ENCODE measurements around the gene OR2T3.
"Not testable (repeated sequence)": the region's sequence is repeated elsewhere in the genome, so short reads cannot be mapped to it uniquely, and the experiment has no call there.

OR2T3 gene, protein sequence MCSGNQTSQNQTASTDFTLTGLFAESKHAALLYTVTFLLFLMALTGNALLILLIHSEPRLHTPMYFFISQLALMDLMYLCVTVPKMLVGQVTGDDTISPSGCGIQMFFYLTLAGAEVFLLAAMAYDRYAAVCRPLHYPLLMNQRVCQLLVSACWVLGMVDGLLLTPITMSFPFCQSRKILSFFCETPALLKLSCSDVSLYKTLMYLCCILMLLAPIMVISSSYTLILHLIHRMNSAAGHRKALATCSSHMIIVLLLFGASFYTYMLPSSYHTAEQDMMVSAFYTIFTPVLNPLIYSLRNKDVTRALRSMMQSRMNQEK

DNA sequence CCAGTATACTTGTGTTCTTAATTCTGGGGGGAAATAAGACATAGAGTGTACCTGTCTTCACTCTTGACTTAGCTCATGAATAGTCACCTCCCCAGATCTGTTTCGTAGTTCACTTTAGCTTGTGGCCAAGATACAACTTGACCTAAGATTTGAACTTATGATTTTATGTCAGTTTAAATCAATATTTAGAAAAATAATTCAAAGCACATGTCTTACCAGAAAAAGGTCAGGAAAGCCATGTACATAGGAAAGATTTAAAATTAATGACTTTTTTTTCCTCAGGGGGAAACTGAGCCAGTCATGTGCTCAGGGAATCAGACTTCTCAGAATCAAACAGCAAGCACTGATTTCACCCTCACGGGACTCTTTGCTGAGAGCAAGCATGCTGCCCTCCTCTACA lies at the start of gene OR2T3:
OR2T3 (plus strand) TSS at position 301 of the 400 bp plus-strand sequence; CDS start at position 301, 0 bp downstream.
- DNase-seq, result not testable (repeated sequence)

DNA sequence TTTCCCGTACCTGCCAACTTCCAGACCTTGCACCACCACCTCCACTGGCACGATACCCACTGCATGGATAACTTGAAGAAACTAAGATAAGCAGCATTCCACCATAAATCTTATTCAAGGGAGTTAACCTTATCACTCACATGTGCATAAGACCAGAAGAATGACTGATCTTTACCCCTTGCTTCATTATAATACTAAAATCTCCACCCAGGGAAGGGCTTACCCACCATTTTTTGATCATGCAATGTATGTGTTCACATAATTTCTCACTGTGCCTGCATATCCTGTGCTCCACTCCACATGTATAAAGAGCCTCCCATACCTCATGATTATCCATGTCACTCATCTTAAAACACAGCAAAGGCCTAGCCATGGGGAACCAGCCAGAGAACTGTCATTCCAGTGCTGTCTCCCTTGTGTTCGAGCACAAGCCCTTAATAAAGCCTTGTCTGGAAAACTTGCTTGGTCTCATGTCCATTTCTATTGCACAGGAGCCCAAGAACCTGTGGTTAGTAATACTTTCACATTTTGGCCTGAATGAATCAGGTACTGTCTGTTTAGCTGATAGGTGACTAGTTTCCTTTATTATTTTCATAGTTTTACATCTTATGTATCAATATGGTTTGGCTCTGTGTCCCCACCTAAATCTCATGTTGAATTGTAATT lies 45.5 kb upstream of the OR2T3 start:
- DNase-seq, result not testable (repeated sequence)

DNA sequence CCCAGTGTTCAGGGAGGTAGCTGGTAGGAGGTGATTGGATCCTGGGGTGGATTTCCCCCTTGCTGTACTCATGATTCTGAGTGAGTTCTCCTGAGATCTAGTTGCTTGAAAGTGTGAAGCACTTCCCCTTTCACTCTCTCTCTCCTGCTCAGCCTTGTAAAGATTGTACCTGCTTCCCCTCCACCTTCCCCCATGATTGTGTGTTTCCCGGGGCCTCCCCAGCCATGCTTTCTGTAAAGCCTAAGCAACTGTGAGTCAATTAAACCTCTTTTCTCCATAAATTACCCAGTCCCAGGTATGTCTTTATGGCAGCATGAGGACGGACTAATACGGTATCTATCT lies 45.0 kb upstream of the OR2T3 start:
- not testable (repeated sequence) for DNase-seq

DNA sequence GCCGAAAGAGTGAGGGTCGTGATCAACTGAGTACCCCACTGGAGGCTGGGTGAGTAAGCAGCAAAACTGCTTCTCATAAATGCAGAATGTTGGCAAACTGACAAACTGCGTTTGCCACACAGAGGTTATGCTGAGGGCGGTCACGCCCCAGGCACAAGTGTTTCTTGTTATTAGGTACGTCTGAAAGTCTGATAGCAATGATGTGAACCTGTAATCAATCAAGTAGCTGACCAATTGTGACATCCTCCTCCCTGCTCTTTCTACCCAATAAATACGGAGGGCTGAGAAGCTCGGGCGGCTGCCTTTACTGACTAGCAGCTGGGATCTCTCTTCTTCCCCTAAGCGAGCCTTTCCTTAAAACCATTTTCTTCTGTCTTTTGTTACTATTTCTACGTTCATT lies 41.5 kb upstream of the OR2T3 start:
- not testable (repeated sequence) for DNase-seq

DNA sequence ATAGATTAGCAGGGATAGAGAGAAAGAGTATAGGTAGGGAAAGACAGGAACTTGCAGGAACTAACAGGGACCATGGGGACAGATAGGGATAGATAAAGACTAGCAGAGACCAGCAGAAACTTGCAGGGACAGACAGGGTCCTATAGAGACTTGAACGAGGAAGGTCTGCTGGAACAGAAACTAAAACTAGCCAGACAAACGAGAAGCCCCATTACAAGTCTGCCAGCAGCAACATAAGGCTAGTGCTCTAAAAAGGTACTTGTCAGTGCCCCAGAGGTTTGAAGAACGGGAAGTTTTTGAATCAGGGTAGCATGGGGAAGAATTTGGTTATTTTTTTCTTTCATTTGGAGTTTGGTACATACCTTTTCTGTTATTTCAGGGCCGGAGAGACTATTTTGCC lies 41.0 kb upstream of the OR2T3 start:
- DNase-seq, result not testable (repeated sequence)

DNA sequence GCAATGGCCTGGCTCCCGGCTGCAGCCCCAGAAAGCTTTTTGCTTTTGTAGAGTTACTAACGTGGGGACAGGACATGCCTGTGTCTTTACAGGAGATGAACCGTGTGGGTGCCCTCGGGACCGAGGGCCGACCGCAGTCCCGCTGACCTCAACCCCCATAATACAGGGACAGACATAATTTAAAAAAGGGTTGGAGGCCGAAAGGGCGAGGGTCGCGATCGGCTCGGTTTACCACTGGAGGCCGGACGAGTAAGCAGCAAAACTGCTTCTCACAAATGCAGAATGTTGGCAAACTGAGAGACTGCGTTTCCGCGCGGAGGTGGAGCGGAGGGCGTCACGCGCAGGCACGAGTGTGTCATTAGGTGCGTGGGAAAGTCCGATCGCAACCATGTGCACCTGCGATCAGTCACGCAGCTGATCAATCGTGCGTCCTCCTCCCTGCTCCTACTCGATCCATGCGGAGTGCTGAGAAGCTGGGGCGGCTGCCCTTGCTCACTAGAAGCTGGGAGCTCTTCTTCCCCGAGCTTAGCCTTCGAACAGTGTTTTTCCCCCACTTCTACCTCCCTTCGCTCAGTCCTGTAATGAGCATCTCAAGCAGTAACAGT lies 39.2 kb upstream of the OR2T3 start:
- not testable (repeated sequence) for DNase-seq

DNA sequence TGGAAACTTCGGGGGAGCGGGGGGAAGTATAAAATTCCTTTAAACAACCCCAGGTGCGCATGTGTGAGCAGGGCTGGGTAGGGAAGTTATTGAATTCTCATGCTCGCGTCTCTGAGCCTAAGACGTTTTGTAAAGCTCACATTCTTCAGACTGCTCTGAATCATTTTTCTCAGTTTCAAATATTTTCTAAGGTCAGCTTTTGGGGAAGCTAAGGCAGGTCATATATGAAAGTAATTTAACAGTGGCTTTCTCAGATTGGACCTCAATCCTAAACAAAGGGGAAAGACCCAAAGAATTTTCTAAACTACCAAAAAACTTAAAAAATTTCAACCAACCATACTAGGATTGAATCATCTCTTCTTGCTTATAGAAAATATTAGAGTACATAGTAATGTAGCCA lies 38.2 kb upstream of the OR2T3 start:
- not testable (repeated sequence) for DNase-seq

DNA sequence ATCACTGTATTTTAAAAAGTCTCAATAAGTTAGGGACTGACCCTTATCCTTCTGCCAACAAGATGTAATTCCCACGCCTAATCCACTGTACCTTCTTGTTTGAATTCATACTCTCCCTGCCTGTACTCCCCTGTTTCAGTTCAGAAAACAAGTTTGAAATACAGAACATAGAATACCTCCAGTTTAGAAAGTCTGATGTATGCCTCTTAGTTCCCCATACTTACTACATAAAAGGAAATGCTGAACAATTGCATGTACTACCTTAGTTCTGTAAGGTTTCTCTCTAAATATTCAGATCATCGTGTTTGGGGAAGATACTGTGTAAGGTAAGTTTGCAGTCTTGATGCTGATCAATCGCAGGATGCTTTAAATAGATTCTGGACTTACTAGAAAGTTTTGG lies 36.8 kb upstream of the OR2T3 start:
- DNase-seq, result not testable (repeated sequence)

DNA sequence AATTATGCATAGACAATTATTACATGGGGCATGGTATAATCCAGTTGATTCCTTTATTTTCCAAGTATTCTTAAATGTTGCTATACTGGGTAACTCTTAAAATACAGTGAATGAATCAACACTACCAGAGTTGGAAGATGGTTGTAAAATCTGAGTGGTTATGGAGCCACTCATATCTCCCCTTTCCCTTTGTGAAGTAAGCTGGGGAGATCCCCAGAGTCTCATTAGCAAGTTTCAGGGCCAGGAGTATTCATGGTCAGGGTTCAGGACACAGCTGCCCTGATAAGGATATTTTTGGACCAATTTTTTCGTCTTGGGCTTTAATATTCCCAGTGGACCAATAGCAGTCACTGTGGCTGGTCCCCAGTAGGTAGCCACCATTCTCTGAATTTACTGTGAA lies 34.5 kb upstream of the OR2T3 start:
- DNase-seq, result not testable (repeated sequence)

DNA sequence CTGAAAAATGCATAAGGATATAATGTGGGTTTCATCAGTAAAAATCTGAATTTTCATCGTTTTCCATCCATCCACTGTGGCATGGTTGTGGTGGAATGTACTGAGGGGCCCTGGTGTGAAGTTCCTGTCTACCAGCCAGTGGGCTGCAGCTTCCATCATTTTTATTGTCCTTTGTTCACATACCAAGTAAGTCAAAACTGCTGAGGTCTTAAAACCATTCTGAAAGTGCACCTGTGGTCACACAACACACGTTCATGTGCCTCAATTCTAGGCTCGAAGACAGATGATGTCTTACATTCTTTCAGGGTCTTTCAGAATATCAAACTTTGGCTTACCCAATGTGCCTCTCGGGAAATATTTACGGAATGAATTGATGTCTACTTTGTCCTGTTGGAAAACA lies 33.9 kb upstream of the OR2T3 start:
- DNase-seq, result not testable (repeated sequence)

DNA sequence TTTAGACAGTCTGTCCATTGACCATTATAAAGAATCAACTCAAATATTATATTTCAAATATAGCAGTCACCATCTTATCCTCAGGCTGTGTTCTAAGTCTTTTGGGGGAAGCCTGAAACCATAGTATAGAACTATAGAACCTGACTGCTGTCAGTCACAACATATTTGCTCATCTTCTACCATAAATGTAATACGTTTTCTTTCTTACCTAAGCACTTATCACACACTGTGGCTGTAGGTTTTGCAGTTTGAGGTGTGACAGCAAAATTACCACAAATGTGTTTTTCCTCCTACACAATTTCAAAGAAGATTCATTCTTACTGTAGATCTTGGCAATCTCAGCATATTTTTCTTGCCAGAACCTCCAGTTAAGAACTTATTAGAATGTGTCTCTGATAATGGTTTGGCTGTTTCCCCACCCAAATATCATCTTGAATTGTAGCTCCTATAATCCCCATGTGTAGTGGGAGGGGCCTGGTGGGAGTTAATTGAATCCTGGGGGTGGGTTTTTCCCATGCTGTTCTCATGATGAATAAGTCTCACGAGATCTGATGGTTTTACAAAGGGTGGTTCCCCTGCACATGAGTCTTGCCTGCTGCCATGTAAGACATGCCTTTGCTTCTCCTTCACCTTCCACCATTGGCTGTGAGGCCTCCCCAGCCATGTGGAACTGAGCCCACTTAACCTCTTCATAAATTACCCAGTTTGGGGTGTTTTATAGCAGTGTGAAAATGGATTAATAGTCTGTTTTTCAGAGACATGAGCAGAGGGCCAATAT lies 30.5 kb upstream of the OR2T3 start:
- not testable (repeated sequence) for DNase-seq

DNA sequence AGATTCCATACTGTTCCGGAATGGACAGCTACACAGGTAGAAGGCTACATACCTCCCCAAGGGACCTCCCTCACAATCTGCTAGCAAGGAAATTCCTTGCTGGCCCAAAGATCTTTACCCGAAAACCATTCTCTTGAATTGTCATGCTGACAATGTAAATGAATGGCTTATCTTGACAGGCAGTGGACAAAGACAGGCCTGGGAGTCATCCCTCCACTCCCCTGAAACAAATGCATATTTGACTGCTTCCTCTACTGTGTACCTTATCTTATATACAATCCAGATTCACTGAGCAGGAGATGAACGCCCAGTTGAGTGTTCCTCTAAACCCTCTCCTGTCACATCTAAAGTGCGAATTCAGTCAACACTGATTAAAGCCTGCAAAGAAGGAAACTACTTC lies 28.5 kb upstream of the OR2T3 start:
- DNase-seq, result not testable (repeated sequence)

DNA sequence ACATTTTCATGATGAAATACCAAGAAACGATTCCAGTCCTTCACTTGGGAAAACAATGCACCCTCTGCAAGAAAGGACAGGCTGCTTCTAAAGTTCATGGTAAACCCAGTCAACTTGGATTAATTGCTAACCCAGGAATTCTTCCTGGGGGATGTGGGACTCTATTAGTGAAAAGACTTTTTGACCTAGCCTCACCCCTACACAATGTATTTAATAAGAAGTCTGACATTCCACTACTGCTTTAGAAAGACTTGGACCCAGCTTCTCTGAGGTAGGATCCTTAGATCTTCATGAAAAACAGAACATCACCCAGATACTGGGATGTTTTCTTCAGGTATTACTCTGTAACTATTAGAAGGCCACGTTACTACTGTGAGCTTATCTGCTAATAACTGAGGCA lies 27.8 kb upstream of the OR2T3 start, which contains the start of gene OR2T2:
OR2T2 (plus strand) TSS at position 239 of the 400 bp plus-strand sequence. CDS start 7,161 bp downstream, outside the sequence.
- DNase-seq, result not testable (repeated sequence)

DNA sequence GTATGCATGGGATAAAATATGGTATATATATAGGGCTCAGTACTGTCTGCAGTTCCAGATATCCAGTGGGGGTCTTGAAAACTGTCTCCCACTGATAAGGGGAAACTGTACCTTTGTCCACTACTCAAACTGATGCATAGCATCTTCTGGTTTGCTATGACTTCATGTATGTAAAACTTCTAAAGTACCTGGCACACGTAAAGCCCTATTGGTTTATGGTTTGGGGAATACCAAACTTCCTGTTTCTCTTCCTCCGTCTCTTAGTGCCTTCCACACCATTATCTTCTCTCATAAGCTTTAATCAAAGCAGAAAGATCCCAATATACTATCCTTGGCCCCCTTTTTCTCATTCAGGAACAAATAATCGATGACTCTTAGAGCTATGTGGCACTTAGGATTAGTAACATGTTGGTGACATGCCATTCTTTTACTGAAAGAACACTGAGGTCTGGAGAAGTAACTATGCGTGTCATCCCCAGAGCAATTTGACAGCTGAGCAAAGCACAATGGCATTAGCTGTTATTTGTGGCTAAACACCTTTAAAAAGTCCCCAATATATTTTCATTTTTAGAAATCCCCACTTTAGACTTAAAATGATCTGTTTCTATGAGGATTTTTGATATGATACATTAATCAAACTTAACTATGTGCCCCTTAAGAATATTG lies 24.6 kb upstream of the OR2T3 start:
- DNase-seq, result not testable (repeated sequence)

DNA sequence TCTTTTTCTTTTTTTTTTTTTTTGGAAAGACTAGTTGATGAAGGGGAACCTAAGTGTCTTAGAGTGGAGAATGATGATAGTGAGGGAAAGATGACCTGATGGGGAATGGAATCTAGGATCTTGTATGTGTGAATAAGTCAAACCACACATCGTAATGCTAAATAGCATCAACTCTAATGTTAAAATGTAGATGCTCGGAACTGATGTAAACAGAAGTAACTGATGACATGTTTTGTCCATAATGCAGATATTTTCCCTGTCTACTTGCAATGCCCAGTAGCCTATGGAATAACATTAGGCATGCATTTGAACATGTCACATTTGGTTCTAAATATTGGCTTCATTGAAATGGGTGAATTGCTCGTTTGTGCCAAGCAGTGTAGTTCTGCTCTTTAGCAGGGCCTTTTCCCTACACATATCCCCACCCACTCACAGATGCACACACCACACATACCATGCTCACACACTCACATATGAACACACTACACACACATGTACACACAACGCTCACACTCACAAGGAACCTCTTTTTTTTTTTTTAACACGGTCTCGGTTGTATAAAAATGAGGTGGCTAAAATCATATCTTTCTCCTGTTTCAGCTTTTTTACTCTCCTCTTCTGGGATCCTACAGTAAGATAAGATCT lies 23.2 kb upstream of the OR2T3 start:
- not testable (repeated sequence) for DNase-seq

DNA sequence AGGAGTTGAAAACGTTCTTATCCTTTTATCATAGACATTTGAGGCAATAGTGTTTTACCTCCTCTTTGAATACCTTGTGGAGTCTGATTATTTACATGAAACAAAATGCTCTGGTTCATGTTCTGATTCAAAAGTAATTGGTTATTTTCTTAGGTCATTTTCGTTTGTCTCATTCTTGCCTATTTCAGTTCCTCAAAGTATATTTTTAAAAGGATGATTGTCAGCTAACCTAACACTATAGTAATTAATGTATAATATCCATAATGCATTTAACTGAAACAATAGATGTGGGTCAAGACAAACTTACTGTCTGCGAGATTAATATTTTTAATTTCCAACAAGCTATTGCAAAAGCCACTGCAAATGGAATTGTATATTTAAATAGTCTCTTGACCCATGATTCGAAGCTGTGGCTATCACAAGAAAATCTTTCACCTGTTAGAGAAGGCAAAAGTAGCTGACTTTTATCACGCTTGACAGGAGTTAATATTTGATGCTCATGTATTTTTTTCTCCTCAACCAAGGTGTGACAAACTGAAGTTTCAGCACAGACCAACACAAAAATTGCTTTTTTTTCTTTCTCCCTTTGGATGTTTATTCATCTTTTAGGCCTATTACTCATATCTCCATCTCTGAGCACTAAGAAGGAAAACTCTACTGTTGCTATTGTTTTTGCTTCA lies 22.5 kb upstream of the OR2T3 start:
- not testable (repeated sequence) for DNase-seq

DNA sequence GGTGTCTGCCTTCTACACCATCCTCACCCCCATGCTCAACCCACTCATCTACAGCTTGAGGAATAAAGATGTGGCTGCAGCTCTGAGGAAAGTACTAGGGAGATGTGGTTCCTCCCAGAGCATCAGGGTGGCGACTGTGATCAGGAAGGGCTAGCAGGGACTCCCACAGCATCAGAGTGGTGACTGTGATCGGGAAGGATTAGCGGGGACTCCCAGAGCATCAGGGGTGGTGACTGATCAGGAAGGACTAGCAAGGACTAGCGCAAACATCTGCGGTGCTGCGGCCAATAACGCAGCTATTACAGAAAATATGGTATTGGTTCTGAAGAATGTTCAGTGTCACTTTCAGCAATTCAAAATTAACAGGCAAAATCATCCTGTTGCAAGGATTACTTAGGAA lies 19.5 kb upstream of the OR2T3 start:
- not testable (repeated sequence) for DNase-seq

DNA sequence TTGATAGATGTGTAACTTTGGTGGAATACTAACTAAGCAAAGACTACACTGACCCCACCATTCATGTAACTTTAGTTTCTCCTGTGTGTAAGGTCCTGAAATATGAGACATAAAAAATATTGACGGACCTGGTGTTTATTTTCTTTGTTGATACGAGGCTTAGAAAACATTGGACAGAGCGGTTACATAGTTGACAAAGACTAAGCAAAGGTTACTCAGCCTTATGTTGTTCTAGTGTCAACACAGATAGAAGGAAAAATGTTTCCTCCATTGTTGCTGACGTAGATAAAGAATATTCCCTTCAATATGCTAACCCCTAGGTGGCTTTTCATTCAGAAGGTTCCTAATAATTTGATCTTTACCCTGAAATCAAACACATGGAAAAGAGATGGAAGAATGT lies 18.1 kb upstream of the OR2T3 start:
- DNase-seq, result not testable (repeated sequence)

DNA sequence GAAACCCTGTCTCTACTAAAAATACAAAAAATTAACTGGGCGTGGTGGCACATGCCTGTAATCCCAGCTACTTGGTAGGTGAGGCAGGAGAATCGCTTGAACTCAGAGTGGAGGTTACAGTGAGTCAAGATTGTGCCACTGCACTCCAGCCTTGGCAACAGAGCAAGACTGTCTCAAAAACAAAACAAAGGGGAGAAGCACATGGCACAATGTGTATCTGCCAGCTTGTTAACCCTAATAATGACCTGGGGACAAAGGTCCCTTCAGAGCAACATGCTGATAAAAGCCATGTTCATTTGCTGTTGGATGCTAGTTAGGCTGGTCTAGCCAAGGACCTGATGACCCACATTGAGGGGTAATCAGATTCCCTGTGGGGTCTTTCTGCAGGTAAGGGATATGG lies 16.5 kb upstream of the OR2T3 start:
- not testable (repeated sequence) for DNase-seq

DNA sequence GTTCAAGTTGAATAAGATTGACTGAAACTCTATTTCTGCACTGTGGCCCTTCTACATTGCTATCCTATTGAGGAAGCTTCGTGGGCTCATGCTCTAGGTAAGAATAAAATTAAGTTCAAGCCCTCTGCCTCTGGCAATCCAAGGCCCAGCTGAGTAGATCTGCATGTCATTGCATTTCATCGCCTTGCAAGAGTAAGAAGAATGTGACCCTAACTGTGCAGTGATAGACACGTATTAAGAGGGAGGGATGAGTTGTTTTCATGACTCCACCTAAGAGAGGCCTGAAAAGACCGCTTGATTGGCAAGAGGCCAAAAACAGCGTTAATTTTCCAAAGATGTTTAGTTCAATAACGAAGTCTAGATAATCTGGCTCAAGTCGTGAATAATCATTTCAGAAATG lies 14.0 kb upstream of the OR2T3 start:
- DNase-seq, result not testable (repeated sequence)

All from amygdala (tissue), 56 donors.